Measurements from ENCODE around the gene AIDA. TPM values are rescaled to one million over a fixed set of nuclear protein-coding genes. Genes with fewer than 3 reads are reported as not detected.
"Not testable (repeated sequence)": the region's sequence is repeated elsewhere in the genome, so short reads cannot be mapped to it uniquely, and the experiment has no call there.

Gene AIDA
- polyA plus RNA-seq (ENCODE audit: insufficient read length in 3 of 3): 10 to 100 TPM; 63.0 to 67.3 (median 65.1) TPM
- long read RNA-seq, donor 1, transcript AIDA-201 (10 exons, 3,008 nt): major isoform, 9 of 19 reads
- long read RNA-seq, donor 1, partial matches to known transcripts: 10 of 19 reads
- long read RNA-seq, donor 1, other reads (novel, unspliced or antisense): 0 of 19 reads
- long read RNA-seq, donor 2, transcript AIDA-201 (10 exons, 3,008 nt): major isoform, 13 of 48 reads
- long read RNA-seq, donor 2, partial matches to known transcripts: 35 of 48 reads
- long read RNA-seq, donor 2, other reads (novel, unspliced or antisense): 0 of 48 reads
- long read RNA-seq, donor 3, transcript AIDA-201 (10 exons, 3,008 nt): major isoform, 8 of 16 reads
- long read RNA-seq, donor 3, partial matches to known transcripts: 8 of 16 reads
- long read RNA-seq, donor 3, other reads (novel, unspliced or antisense): 0 of 16 reads
- long read RNA-seq, donor 4, transcript AIDA-201 (10 exons, 3,008 nt): major isoform, 13 of 23 reads
- long read RNA-seq, donor 4, partial matches to known transcripts: 10 of 23 reads
- long read RNA-seq, donor 4, other reads (novel, unspliced or antisense): 0 of 23 reads
- long read RNA-seq, donor 5, transcript AIDA-201 (10 exons, 3,008 nt): major isoform, 7 of 13 reads
- long read RNA-seq, donor 5, partial matches to known transcripts: 6 of 13 reads
- long read RNA-seq, donor 5, other reads (novel, unspliced or antisense): 0 of 13 reads
- long read RNA-seq, donor 6, full-length matches to known transcripts: 14 of 26 reads
- long read RNA-seq, donor 6, partial matches to known transcripts: 12 of 26 reads
- long read RNA-seq, donor 6, other reads (novel, unspliced or antisense): 0 of 26 reads
- long read RNA-seq, donor 7, transcript AIDA-201 (10 exons, 3,008 nt): major isoform, 13 of 28 reads
- long read RNA-seq, donor 7, partial matches to known transcripts: 15 of 28 reads
- long read RNA-seq, donor 7, other reads (novel, unspliced or antisense): 0 of 28 reads
- long read RNA-seq, donor 8, transcript AIDA-201 (10 exons, 3,008 nt): major isoform, 11 of 25 reads
- long read RNA-seq, donor 8, partial matches to known transcripts: 14 of 25 reads
- long read RNA-seq, donor 8, other reads (novel, unspliced or antisense): 0 of 25 reads
- long read RNA-seq, donor 9, transcript AIDA-201 (10 exons, 3,008 nt): major isoform, 13 of 118 reads
- long read RNA-seq, donor 9, partial matches to known transcripts: 105 of 118 reads
- long read RNA-seq, donor 9, other reads (novel, unspliced or antisense): 0 of 118 reads
- long read RNA-seq, donor 10, transcript AIDA-201 (10 exons, 3,008 nt): major isoform, 8 of 22 reads
- long read RNA-seq, donor 10, partial matches to known transcripts: 14 of 22 reads
- long read RNA-seq, donor 10, other reads (novel, unspliced or antisense): 0 of 22 reads
- long read RNA-seq, donor 11, transcript AIDA-201 (10 exons, 3,008 nt): major isoform, 8 of 8 reads
- long read RNA-seq, donor 11, partial matches to known transcripts: 0 of 8 reads
- long read RNA-seq, donor 11, other reads (novel, unspliced or antisense): 0 of 8 reads
- long read RNA-seq, donor 12, transcript AIDA-201 (10 exons, 3,008 nt): major isoform, 16 of 69 reads
- long read RNA-seq, donor 12, partial matches to known transcripts: 48 of 69 reads
- long read RNA-seq, donor 12, other reads (novel, unspliced or antisense): 5 of 69 reads
- long read RNA-seq, donor 13, partial matches to known transcripts: 0 of 3 reads
- long read RNA-seq, donor 13, other reads (novel, unspliced or antisense): 0 of 3 reads
- long read RNA-seq, donor 14: 0 reads
- long read RNA-seq, donor 15, full-length matches to known transcripts: 13 of 34 reads
- long read RNA-seq, donor 15, partial matches to known transcripts: 16 of 34 reads
- long read RNA-seq, donor 15, other reads (novel, unspliced or antisense): 5 of 34 reads
- long read RNA-seq, donor 16, transcript AIDA-201 (10 exons, 3,008 nt): major isoform, 11 of 39 reads
- long read RNA-seq, donor 16, partial matches to known transcripts: 28 of 39 reads
- long read RNA-seq, donor 16, other reads (novel, unspliced or antisense): 0 of 39 reads

- peak; percentile 92 for DNase-seq
These were observed at the start of gene AIDA, which contains the start of gene BROX for GRCh38 chr1:222712253-222713090. TSS of gene AIDA (minus strand) at chr1:222712491. CDS start at chr1:222712317, 174 bp downstream. TSS of gene BROX (plus strand) at chr1:222712564. CDS start at chr1:222715700, 3,136 bp downstream.

GRCh38 chr1:222761083-222761482, 48.8 kb upstream of the AIDA start:
- DNase-seq: no peak

- no peak for DNase-seq
These were observed 47.3 kb upstream of the AIDA start for GRCh38 chr1:222759451-222760035.

GRCh38 chr1:222757646-222758268, 45.5 kb upstream of the AIDA start:
- DNase-seq: no peak

- peak; percentile 29 for DNase-seq
These were observed 42.3 kb upstream of the AIDA start for GRCh38 chr1:222754366-222755139.

GRCh38 chr1:222751255-222751654, 39.0 kb upstream of the AIDA start:
- no peak for DNase-seq

GRCh38 chr1:222750651-222751050, 38.4 kb upstream of the AIDA start:
- no peak for DNase-seq

GRCh38 chr1:222749927-222750326, 37.6 kb upstream of the AIDA start:
- no peak for DNase-seq

- DNase-seq: not testable (repeated sequence)
These were observed 29.6 kb upstream of the AIDA start for GRCh38 chr1:222741630-222742457.

GRCh38 chr1:222739929-222740328, 27.6 kb upstream of the AIDA start:
- no peak for DNase-seq

- no peak for DNase-seq
These were observed 27.2 kb upstream of the AIDA start for GRCh38 chr1:222739465-222739864.

GRCh38 chr1:222736972-222737371, 24.7 kb upstream of the AIDA start, which contains the start of gene FAM177B:
TSS of gene FAM177B (plus strand) at chr1:222737202. CDS start at chr1:222746546, 9,344 bp downstream.
- DNase-seq: no peak

- DNase-seq: no peak
These were observed 24.2 kb upstream of the AIDA start for GRCh38 chr1:222736470-222736869.

GRCh38 chr1:222734740-222735139, 22.4 kb upstream of the AIDA start:
- no peak for DNase-seq

GRCh38 chr1:222732216-222733159, 20.2 kb upstream of the AIDA start:
- DNase-seq: no peak
